GM21515 (cell line): ENCODE results near the gene CMPK1.
A peak's percentile ranks its signal among the peaks of the same experiment; 100 is the strongest.
"Not testable (repeated sequence)": the region's sequence is repeated elsewhere in the genome, so short reads cannot be mapped to it uniquely, and the experiment has no call there.

ENCODE experiments used
- ATAC-seq: cut with Tn5 transposase; IDR thresholded peaks from one replicate; pipeline ENCODE4 v1.9.1; 2021; ENCODE audit not compliant: unreplicated experiment

Gene CMPK1

GRCh38 chr1:47333578-47333921, at the start of gene CMPK1:
CMPK1 (plus strand) TSS chr1:47333790; CDS start chr1:47333946, 156 bp downstream.
- peak; percentile 75 for ATAC-seq

- ATAC-seq = not testable (repeated sequence)
These were observed 45.5 kb upstream of the CMPK1 start for GRCh38 chr1:47288116-47288515.

GRCh38 chr1:47294863-47295262, 38.7 kb upstream of the CMPK1 start:
- ATAC-seq = not testable (repeated sequence)

- ATAC-seq = no peak
These were observed 38.0 kb upstream of the CMPK1 start for GRCh38 chr1:47295579-47295978.

- ATAC-seq = no peak
These were observed 35.4 kb upstream of the CMPK1 start for GRCh38 chr1:47298025-47298699.

GRCh38 chr1:47302472-47302871, 31.1 kb upstream of the CMPK1 start:
- ATAC-seq = no peak

- ATAC-seq = no peak
These were observed 24.2 kb upstream of the CMPK1 start for GRCh38 chr1:47309427-47309826.

- peak; percentile 98 for ATAC-seq
These were observed 19.5 kb upstream of the CMPK1 start, which contains the start of gene STIL for GRCh38 chr1:47313915-47314664. STIL (minus strand) TSS chr1:47314147; CDS start chr1:47310319, 3,828 bp downstream.

GRCh38 chr1:47317841-47318240, 15.7 kb upstream of the CMPK1 start:
- no peak for ATAC-seq

GRCh38 chr1:47319968-47320367, 13.6 kb upstream of the CMPK1 start:
- ATAC-seq = not testable (repeated sequence)

- ATAC-seq = no peak
These were observed 10.0 kb upstream of the CMPK1 start for GRCh38 chr1:47323599-47324031.

GRCh38 chr1:47324682-47325081, 8.9 kb upstream of the CMPK1 start:
- no peak for ATAC-seq

- ATAC-seq = no peak
These were observed 8.1 kb upstream of the CMPK1 start for GRCh38 chr1:47325528-47325927.

- no peak for ATAC-seq
These were observed 7.3 kb upstream of the CMPK1 start for GRCh38 chr1:47326271-47326670.

- no peak for ATAC-seq
These were observed 4.6 kb upstream of the CMPK1 start for GRCh38 chr1:47328992-47329391.

GRCh38 chr1:47330212-47330611, 3.4 kb upstream of the CMPK1 start:
- ATAC-seq = no peak

GRCh38 chr1:47331875-47332274, 1.7 kb upstream of the CMPK1 start:
- no peak for ATAC-seq

GRCh38 chr1:47332779-47333577, 612 bp upstream of the CMPK1 start:
- no peak for ATAC-seq

GRCh38 chr1:47333922-47334764, 553 bp downstream of the CMPK1 start:
- ATAC-seq = peak; percentile 86

GRCh38 chr1:47334765-47335435, 1.3 kb downstream of the CMPK1 start:
- ATAC-seq = no peak
